ENCODE data around the gene TAMALIN.

TAMALIN gene

GRCh38 chr12:52003591-52003990 is 3.2 kb upstream of the TAMALIN start:
- DNase-seq (ENCODE audit: low spot score) = no peak
- ChIA-PET CTCF (interaction anchor here (0.6 to 4.9 kb wide), 11 partner anchors 8 to 219 kb away, joined by 3 to 75 read pairs (median 3); partner anchors contain the start of gene NR4A1), POLR2A (ENCODE audit: low non-redundant PET) (no interaction called here)
- no peak for TF ChIP-seq CTCF (conservative IDR thresholded peaks at IDR 0.05; ENCODE audit: low read depth)
- H3K27ac ChIP-seq = no peak overlapping the region

GRCh38 chr12:52004042-52004648 is 2.6 kb upstream of the TAMALIN start:
- DNase-seq (ENCODE audit: low spot score) = peak; percentile 62
- H3K27ac ChIP-seq = no peak overlapping the region
- POLR2A ChIA-PET (ENCODE audit: low non-redundant PET) = no interaction called here
- peak; percentile 59 for TF ChIP-seq CTCF (conservative IDR thresholded peaks at IDR 0.05; ENCODE audit: low read depth)
- CTCF ChIA-PET = interaction anchor here (0.6 to 4.9 kb wide), 12 partner anchors 8 to 129 kb away, joined by 3 to 75 read pairs (median 4); partner anchors contain the start of gene NR4A1

- TF ChIP-seq CTCF (conservative IDR thresholded peaks at IDR 0.05; ENCODE audit: low read depth) = no peak
- CTCF ChIA-PET = interaction anchor here (0.7 to 4.9 kb wide), 5 partner anchors 12 to 38 kb away, joined by 3 to 75 read pairs (median 5); no protein-coding TSS in a partner anchor
- POLR2A ChIA-PET (ENCODE audit: low non-redundant PET) = no interaction called here
- H3K27ac ChIP-seq = no peak overlapping the region
- no peak for DNase-seq (ENCODE audit: low spot score)
Observed at GRCh38 chr12:52005218-52005902, 1.4 kb upstream of the TAMALIN start.

GRCh38 chr12:52005903-52006703 is 643 bp upstream of the TAMALIN start:
- CTCF ChIA-PET = interaction anchor here (0.6 to 4.9 kb wide), 5 partner anchors 13 to 110 kb away, joined by 3 to 75 read pairs (median 4); no protein-coding TSS in a partner anchor
- POLR2A ChIA-PET (ENCODE audit: low non-redundant PET) = no interaction called here
- no peak for DNase-seq (ENCODE audit: low spot score)
- H3K27ac ChIP-seq = no peak overlapping the region
- no peak for TF ChIP-seq CTCF (conservative IDR thresholded peaks at IDR 0.05; ENCODE audit: low read depth)

GRCh38 chr12:52007158-52007921 is 594 bp downstream of the TAMALIN start:
- CTCF ChIA-PET = interaction anchor here (0.6 to 4.9 kb wide), 6 partner anchors 13 to 61 kb away, joined by 3 to 75 read pairs (median 4); no protein-coding TSS in a partner anchor
- TF ChIP-seq CTCF (conservative IDR thresholded peaks at IDR 0.05; ENCODE audit: low read depth) = no peak
- DNase-seq (ENCODE audit: low spot score) = no peak
- no peak overlapping the region for H3K27ac ChIP-seq
- POLR2A ChIA-PET (ENCODE audit: low non-redundant PET) = no interaction called here

All from RWPE1 (cell line).